ENCODE measurements around the gene KSR2. TPM values are rescaled to one million over a fixed set of nuclear protein-coding genes. Genes with fewer than 3 reads are reported as not detected.

KSR2 gene
- total and polyA plus RNA-seq, 2 donors from 2014 or later: 0.34 to 2.9 TPM

DNA sequence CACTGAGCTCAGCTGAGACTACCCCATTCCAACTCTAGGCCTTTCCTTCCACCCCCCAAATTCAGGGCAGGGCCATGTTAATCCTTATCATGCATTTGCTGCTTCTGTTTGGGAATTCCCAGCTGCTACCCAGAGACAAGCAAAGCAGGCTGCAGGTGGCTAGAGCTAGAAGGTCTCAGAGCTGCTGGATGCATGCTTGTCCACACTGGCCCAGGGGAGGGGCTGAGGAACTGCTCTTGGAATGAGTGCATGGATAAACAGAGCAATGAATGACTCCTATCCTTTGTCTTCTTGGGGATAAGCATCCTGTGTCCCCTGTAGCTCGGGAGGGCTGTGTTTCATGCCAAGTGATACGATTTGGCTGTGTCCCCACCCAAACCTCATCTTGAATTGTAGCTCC, 470.5 kb downstream of the KSR2 start:
- no peak for FAIRE-seq
- H3K9me3 ChIP-seq (ENCODE audit: control insufficient read depth in 2 of 3, insufficient read depth in 1 of 3, low read length in 3 of 3): peaks cover 0 to 1% (median 0%) of the 10 kb centered on the region in 3 donors
- intact Hi-C loops (cut with DNase I): no loop called here
- H3K4me3 ChIP-seq (ENCODE audit: low read length in 3 of 3): no peak overlapping the region
- no peak for DNase-seq
- H3K36me3 ChIP-seq (ENCODE audit: control insufficient read depth in 2 of 3, insufficient read depth in 3 of 3, low read length in 3 of 3): no peaks in the 10 kb centered on the region
- no peaks in the 10 kb centered on the region for H3K4me1 ChIP-seq (ENCODE audit: control insufficient read depth in 2 of 3, insufficient read depth in 2 of 3, low read depth in 1 of 3, low read length in 3 of 3)
- H3K9ac ChIP-seq (ENCODE audit: low read length in 3 of 3): no peak overlapping the region
- no peaks in the 10 kb centered on the region for H3K27me3 ChIP-seq (ENCODE audit: control insufficient read depth, insufficient read depth, low read length)
- TF ChIP-seq CTCF (IDR thresholded peaks at IDR 0.05; ENCODE audit: borderline replicate concordance, extremely low read depth, insufficient read depth): no peak
- no peak overlapping the region for H3K27ac ChIP-seq (ENCODE audit: low read depth in 2 of 2, low read length in 2 of 2)

DNA sequence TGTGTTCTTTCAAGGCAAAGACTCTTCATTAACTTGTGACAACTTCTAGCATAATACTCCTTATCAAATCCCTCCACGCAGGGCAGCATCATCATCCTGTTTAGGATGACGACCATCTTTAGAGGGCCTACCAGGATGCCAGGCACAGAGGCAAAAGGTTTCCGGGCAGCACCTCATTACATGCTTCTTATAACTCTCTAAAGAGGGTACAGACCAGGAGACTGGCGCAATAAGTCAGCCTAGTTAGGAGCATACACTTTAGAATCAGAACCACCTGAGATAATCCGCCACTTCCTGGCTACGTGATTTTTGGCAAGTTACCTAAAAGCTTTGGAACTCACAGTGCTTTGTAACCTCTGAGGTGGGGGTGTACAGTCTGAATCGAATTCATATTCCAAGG, 471.4 kb downstream of the KSR2 start:
- TF ChIP-seq CTCF (IDR thresholded peaks at IDR 0.05; ENCODE audit: borderline replicate concordance, extremely low read depth, insufficient read depth): no peak
- intact Hi-C loops (cut with DNase I): no loop called here
- Histone ChIP-seq H3K36me3 (ENCODE audit: control insufficient read depth in 2 of 3, insufficient read depth in 3 of 3, low read length in 3 of 3) (no peaks in the 10 kb centered on the region), H3K27ac (ENCODE audit: low read depth in 2 of 2, low read length in 2 of 2) (no peak overlapping the region), H3K4me1 (ENCODE audit: control insufficient read depth in 2 of 3, insufficient read depth in 2 of 3, low read depth in 1 of 3, low read length in 3 of 3) (no peaks in the 10 kb centered on the region), H3K4me3 (ENCODE audit: low read length in 3 of 3) (no peak overlapping the region), H3K27me3 (ENCODE audit: control insufficient read depth, insufficient read depth, low read length) (no peaks in the 10 kb centered on the region), H3K9me3 (ENCODE audit: control insufficient read depth in 2 of 3, insufficient read depth in 1 of 3, low read length in 3 of 3) (peaks cover 0 to 1% (median 0%) of the 10 kb centered on the region in 3 donors), H3K9ac (ENCODE audit: low read length in 3 of 3) (no peak overlapping the region)
- DNase-seq (no peak), FAIRE-seq (no peak)

DNA sequence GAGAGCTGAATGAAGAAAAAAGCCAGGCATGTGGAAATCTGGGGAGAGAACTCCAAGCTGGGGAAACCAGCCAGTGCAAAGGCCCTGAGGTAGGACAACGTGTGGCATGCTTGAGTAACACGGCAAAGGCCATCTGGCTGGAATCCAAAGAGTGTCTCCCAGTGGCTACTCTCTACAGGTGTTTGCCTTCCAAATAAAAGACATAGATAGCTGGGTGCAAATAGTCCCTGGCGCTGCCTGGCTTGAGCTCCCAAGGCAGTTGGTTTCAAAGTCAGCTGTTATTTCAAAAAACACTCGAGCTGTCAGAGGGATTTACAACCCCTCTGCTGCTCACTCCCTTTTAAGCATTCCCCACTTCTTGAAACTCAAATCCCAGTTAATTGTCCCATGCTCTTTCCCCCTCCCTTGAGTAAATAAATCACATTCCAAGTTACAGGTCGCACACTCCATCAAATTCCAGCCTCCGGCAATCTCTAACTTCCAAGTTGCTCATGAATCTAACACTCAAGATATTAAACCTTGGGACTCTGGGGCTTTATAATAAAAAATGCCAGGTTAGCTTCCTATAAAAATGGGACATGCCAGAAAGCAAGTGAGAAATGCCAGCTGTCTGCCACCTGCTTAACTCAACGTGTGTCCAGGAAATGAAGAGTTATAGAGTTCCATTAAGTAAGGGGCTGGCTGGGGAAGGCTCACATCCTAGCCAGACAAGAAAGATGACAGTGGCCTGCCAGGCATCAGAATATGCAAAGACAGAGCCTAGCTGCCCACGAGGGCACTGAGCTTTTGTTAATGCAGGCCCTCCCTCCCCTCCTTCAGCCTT, 473.7 kb downstream of the KSR2 start:
- Histone ChIP-seq H3K36me3 (ENCODE audit: control insufficient read depth in 2 of 3, insufficient read depth in 3 of 3, low read length in 3 of 3) (no peaks in the 10 kb centered on the region), H3K4me1 (ENCODE audit: control insufficient read depth in 2 of 3, insufficient read depth in 2 of 3, low read depth in 1 of 3, low read length in 3 of 3) (no peaks in the 10 kb centered on the region), H3K27me3 (ENCODE audit: control insufficient read depth, insufficient read depth, low read length) (no peaks in the 10 kb centered on the region), H3K4me3 (ENCODE audit: low read length in 3 of 3) (no peak overlapping the region), H3K27ac (ENCODE audit: low read depth in 2 of 2, low read length in 2 of 2) (no peak overlapping the region), H3K9me3 (ENCODE audit: control insufficient read depth in 2 of 3, insufficient read depth in 1 of 3, low read length in 3 of 3) (peaks cover 0 to 1% (median 0%) of the 10 kb centered on the region in 3 donors), H3K9ac (ENCODE audit: low read length in 3 of 3) (no peak overlapping the region)
- intact Hi-C loops (cut with DNase I): no loop called here
- FAIRE-seq: no peak
- DNase-seq: peak in 4 of 5 donors; percentile 76 to 95 (median 88)
- TF ChIP-seq CTCF (IDR thresholded peaks at IDR 0.05; ENCODE audit: borderline replicate concordance, extremely low read depth, insufficient read depth): no peak
